HG03196 (cell line): ENCODE measurements around the gene AADACL2.

ENCODE experiments used
- ATAC-seq: cut with Tn5 transposase; IDR thresholded peaks from one replicate; pipeline ENCODE4 v1.9.1; 2021; ENCODE audit not compliant: unreplicated experiment

The AADACL2 gene, protein sequence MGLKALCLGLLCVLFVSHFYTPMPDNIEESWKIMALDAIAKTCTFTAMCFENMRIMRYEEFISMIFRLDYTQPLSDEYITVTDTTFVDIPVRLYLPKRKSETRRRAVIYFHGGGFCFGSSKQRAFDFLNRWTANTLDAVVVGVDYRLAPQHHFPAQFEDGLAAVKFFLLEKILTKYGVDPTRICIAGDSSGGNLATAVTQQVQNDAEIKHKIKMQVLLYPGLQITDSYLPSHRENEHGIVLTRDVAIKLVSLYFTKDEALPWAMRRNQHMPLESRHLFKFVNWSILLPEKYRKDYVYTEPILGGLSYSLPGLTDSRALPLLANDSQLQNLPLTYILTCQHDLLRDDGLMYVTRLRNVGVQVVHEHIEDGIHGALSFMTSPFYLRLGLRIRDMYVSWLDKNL

DNA sequence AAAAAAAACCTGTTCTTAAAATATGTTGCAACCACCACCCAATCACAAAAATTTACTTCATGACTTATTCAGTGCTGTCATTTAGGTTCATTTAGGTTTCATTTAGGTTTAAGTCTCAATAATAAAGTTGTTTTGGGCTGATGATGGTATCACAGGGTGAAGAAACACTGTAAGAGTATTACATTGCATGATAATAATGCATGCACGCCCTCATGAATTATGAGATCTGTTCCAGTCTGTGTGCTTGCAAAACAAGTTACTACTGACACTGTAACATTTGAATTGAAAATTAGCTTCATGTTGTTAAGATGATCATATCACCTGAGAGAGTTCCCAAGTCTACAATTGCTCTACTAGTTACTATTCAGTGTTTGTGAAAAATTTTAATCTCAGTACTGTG, at the start of gene AADACL2:
TSS of gene AADACL2 (plus strand) at position 315 of the 400 bp plus-strand sequence. CDS start 109 bp downstream, outside the sequence.
- no peak for ATAC-seq

DNA sequence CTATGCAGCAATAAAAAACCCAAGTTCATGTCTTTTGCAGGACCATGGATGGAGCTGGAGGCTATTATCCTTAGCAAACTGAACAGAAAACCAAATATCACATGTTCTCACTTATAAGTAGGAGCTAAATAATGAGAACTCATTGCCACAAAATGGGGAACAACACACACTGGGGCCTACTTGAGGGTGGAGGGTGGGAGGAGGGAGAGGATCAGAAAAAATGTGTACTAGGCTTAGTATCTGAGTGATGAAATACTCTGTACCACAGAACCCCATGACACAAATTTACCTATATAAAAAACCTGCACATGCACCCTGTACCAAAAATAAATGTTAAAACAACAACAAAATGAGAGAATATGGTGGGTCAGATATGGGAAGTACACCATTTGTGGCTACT, 49.6 kb upstream of the AADACL2 start:
- ATAC-seq, result no peak

DNA sequence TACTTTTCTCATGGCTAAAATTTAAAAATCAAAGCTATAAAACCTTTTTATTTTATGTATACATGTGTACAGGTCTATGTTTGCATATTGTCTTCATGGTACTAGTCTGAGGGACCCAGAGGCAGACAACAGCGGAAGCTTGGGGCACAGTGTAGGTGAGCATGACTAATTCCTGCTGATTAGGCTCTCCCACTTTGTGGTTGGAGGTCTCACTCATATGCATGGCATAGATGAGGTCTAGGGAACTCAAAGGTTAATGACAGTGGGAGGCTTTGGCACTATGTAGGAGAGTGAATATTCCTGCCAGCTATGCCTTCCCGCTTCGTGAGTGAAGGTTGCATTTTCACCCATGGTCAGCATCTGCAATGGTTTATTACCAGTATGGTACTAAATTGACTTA, 47.5 kb upstream of the AADACL2 start:
- no peak for ATAC-seq

DNA sequence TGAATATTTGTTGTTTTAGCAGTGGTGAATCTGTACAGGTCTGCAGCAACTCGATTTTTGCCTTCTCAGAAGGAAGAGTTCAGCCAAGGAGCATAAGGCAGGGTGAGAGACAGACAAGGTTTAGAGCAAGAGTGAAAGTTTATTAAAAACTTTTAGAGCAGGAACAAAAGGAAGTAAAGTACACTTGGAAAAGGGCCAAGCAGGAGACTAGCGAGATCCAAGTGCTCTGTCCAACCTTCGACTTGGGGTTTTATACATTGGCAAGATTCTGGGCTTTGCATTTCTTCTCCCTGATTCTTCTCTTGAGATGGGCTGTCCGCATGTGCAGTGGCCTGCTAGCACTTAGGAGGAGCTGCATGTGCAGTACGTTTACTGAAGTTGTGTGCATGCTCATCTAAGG, 46.7 kb upstream of the AADACL2 start:
- no peak for ATAC-seq

DNA sequence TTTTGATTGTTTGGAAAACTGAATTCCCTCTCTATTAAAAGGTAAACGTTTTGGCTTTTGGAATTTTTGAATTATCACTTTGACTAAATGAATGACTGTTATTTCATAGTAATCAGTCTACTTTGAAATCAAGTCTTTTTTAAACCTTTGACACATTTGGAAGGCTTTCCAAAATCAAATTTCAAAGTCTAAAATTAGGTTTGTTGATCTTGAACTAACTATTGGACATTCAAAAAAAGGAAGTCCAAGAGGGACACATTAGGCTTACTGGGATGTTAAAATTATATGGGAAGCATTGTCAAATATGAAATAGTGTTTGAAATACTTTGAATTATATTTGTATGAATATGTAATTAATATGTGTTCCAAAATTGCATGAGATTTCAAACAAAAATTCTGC, 45.2 kb upstream of the AADACL2 start:
- ATAC-seq, result no peak

DNA sequence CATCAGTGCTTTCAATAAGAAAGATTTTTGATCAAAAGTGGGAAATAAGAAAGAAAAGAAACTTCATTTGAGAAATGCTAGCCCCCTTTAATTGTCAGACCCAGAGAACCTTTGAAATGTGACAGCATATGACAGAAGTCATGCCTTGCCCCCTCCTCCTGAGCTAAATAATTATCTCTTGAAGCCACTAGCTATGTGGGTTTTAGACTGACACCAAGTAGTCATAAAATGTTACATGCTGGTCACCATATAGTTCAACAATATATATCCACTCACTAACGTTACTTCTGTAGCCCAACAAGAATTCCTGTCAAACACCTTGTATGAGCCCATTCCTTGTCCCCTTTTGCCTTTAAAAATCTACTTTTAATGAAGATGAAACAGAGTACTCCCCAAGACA, 43.1 kb upstream of the AADACL2 start:
- ATAC-seq, result no peak

DNA sequence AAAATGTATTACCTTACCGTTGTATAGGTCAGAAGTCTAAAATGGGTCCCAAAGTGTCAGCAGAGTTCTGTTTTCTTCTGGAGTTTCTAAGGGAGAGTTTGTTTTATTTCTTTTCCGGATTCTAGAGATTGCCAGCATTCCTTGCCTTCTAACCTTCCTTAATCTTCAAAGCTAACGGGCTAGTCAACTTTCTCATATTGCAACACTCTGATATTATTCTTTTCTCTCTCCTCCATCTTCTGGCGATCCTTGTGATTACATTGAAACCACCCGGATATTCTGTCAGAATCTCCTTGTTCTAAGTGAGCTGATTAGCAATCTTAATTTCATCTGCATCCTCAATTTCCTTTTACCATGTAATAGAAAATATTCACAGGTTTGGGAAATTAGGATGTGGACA, 36.2 kb upstream of the AADACL2 start:
- ATAC-seq, result no peak

DNA sequence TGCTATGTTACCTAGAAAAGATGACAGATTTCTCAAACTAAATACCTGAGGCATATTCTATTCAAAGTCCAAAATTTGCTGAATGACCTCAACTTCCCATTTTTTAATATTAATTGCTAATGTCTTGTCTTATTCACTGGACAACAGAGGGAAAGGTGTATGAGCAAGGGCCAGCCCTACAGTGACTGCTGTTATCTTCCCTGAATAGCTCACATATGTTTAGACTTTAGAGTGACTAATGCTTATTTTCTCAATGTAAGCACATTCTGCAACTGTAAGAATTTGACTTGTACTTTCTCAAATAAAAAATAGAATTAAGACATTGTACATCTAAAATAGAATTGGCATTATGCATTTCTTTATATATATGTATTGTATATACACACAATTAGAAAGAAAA, 26.5 kb upstream of the AADACL2 start:
- no peak for ATAC-seq

DNA sequence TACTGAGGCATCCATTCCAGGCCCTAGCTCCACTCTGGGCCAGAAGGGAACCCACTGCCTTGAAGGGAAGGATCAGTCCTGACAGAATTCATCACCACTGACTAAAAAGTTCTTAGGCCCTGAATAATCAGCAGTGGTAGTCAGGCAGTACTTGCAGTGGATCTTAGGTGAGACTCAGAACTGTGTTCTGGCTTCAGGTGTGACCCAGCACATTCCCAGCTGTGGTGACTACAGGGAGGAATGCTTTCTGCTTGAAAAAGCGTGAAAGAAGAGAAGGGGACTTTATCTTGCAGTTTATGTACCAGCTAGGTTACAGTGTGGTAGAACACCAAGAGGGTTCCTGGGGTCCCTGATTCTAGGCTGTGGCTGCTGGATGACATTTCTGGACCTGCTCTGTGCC, 24.9 kb upstream of the AADACL2 start:
- no peak for ATAC-seq

DNA sequence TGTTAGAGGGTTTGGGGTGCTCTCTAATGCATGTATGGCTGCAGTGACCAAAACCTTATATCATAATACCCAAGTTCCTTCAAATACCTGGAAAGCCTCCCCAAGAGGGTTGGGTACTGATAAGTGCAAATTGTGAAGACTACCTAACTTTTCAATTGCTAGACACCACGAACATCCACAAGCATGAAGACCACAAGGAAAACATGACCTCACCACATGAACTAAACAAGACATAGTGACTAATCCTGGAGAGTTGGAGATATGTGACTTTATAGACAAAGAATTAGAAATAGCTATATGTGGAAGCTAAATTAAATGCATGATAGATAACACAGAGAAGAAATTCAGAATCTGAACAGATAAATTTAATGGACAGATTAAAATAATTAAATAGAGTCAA, 23.9 kb upstream of the AADACL2 start:
- ATAC-seq, result no peak

DNA sequence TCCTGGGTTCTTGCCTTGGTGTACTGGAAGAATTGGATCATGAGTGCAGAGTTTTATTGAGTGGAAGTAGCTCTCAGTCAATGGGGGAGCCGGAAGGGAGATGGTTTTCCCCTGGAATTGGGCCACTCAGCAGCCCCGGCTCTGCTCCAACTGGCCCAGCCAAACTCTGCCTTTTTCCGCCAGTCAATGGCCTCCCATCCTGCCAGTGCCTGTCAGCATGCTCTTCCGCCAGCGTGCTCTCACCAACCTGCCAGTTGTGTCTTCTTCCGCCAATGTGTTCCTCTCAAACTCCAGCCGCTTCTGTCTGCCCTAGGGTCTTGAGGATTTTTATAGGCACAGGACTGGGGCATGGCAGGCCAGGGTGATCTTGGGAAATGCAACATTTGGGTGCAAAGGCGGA, 12.4 kb upstream of the AADACL2 start:
- ATAC-seq, result no peak

DNA sequence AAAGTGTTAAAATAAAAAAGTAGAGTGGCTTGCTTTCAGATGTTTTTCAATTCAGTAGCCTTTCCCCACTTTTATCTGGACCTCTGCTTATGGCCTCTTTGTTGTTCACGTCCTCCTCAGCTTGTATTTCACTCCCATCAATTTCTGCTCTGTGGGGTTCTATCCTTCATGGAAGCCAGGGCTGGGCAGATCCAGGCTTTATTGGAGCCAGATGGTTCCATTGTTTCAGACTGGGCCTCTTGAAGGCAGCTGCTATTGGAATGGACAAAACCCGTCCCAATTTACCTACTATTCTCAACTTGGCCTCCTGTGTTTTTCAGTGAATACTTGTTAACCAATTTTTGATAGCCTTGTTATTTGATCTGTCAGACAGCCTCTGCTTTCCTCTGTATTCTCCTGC, 10.9 kb upstream of the AADACL2 start:
- ATAC-seq, result no peak

DNA sequence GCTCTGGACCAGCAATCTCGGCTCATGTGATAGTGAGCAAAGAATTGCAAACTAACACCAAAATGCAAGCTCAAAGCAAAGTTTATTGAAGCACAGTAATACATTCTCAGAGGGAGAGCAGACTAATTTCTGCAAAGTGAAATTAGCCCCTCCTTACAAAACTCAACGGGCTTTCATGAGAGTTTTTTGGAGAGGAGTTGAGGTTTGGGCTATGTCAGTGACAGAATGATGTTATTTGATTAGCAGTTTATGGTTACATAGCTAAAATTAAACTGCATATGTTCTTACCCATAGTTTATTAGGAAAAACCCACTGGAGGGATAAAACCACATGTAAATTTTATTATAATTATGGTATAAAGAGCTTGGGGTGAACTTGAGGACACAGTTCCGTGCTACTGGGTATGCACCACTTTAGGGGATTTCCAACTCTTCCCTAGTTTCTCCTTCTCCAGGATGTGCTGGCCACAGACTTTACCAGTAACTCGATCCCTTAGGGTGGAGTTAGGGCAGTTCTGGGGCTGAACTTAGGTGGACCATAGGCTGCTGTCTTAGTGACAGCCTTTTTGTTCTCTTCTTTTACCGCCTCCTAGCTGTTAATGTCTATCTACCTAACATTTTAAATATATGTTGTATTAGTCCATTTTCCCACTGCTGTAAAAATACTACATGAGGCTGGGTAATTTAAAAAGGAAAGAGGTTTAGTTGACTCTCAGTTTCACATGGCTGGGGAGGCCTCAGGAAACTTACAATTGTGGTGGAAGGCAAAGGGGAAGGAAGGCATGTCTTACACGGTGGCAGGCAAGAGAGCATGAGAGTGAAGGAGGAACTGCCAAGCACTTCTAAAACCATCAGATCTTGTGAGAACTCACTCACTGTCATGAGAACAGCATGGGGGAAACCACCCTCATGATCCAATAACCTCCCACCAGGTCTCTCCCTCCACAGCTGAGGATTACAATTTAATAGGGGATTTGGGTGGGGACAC, 8.9 kb upstream of the AADACL2 start:
- no peak for ATAC-seq

DNA sequence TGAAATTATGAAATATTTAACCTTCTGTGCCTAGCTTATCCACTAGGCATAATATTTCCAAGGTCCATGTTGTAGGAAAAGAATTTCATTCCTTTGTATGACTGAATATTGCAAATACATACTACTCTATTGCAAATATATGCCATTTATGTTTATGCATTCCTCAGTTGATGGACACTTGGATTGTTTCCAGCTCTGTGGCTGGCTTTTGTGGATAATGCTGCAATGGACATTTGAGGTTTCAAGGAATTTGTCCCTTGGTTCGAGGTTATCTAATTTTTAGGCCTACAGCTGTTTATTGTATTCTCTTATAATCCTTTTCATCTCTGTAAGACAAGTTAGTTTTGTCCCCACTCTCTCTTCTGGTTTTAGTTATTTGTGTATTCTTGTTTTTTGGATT, 7.7 kb upstream of the AADACL2 start:
- ATAC-seq, result no peak

DNA sequence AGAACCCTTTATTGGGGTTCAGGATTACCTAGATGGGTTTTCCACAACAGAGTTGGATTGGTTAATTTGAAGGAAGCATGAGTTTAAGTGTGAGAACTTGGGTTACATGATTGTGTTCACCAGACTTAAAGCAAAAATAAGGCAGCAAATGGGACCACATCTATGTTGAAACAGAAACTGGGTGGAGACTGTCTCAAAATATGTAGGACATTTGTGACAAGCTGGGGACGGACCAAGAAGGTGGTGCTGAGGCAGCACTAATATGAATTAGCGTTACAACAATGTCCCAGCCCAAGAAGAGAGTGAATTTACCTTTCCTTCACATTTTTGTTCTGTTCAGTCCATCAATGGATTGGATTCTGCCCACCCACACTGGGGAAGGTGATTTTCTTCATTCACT, 866 bp upstream of the AADACL2 start:
- ATAC-seq, result no peak

DNA sequence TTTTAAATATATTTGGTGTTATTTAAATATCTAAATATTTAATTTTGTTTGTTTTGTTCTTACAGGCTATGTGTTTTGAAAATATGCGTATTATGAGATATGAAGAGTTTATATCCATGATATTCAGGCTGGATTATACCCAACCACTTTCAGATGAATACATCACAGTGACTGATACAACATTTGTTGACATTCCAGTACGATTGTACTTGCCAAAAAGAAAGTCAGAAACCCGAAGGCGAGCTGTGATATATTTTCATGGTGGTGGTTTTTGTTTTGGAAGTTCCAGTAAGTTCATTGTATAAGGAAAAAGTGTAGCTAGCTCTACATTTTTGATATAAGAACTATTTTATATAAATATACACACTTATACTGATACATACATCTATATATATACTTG, 6.9 kb downstream of the AADACL2 start:
- no peak for ATAC-seq

DNA sequence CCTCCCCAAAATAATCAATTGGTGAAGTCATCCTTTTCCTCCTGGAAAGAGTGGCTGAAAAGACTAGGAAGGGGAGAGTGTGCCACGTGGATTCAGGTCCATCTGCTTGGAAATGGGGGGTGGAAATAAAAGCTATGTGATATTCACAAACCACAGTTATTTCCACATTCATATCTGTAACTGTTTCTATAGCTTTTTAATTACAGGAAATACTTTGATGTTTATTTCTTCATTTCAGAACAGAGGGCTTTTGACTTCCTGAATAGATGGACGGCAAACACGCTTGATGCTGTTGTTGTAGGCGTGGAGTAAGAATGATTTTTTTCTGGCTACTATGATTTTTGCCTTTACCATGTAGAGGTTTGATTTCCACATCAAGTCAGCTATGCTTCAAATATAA, 10.1 kb downstream of the AADACL2 start:
- no peak for ATAC-seq

DNA sequence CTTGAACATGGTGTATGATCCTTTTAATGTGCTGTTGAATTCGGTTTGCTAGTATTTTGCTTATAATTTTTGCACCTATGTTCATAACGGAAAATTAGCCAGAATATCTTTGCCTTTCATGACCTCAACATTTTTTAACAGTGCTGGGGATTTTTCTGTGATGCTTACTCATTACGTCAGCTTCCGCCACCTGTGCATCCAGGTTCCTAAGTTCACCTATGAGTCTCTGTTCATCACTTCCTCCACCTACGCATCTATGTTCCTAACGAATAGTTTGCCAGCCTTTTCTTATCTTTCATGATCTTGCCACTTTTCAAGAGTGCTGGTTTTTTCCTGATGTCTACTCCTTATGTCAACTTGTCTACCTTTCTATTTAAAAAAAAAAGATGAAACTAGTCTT, 16.5 kb downstream of the AADACL2 start:
- no peak for ATAC-seq

DNA sequence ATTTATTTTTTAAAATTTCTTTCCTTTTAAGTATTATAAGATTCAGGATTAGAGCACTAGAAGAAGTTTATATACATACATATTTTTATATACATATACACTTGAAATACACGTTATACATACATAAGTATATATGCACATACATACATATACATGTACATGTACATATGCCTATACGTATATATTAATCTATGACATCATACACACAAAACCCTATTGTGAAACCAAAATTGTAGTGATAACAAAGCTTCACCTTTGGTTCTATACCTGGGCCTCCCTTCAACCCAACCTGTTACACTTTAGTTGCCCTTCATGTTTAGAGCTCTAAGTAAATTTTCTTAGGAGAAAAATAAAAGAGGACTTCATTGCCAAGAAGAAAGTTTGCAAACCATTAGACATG, 17.0 kb downstream of the AADACL2 start:
- no peak for ATAC-seq

DNA sequence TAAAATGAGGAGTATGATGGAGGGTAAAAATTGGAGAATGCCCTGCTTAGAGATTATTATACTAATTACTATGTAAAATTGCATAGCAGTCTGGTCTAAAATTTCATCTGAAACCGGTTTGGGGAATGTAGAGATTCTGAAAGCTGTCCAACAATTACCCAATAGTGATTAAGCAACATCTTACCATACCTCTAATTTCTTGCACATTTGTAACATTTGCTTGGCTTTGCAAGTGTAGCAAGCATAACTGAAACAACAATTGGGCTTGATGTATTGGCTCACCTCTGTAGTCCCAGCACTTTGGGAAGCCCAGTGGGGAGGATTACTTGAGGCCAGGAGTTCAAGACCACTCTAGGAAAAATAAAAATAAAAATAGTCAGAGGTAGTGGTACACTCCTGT, 17.4 kb downstream of the AADACL2 start:
- no peak for ATAC-seq

DNA sequence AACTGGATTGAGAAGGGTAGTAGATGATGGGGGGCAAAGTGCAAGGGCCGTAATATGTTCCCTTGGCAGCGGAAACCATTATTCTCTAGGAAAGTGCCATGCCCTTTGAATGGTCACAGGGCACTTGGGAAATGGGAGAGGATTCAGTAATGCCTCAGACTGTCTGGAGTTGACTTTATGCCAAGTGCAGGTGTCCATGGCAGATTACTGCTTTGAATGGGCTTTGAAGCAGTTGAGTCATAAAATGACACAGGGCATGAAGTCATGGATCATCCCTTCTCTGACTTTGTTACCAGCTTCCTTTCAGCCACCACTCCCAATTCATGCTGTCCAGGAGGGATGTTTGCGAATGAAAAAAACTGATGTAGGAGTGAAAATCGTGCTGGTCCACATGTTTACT, 20.1 kb downstream of the AADACL2 start:
- ATAC-seq, result no peak

DNA sequence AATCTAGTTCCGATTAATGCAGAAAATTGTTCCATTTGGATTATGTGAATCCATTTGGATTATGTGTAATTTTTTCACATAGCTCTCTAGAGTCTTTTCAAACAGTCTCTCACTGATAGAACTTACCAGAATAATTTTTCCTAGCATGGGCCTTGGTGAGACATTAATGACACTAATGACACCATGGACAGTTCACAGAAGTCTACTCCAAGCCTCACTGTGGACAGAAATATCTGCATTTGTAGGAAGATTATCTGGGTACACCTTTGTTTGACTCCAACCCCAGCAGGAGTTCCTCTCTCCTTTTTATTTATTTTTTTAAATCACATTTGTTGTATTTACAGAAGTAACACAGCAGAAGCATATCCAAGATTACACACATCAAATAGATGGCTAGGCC, 27.9 kb downstream of the AADACL2 start:
- ATAC-seq, result no peak
